Measurements from ENCODE around the gene NCOA1. TPM values are rescaled to one million over a fixed set of nuclear protein-coding genes. Genes with fewer than 3 reads are reported as not detected.

NCOA1 gene
- polyA plus RNA-seq, 3 donors, result 7.3 to 30.2 (median 10.2) TPM

GRCh38 chr2:24457696-24458386, 33.2 kb upstream of the NCOA1 start:
- TF ChIP-seq CTCF (IDR thresholded peaks at IDR 0.05), result no peak
- peaks cover 57% of the 10 kb centered on the region for H3K4me1 Mint-ChIP-seq
- peaks cover 39 to 58% of the 10 kb centered on the region in 2 donors for H3K4me1 ChIP-seq (ENCODE audit: control insufficient read depth in 1 of 2, insufficient read depth in 2 of 2, low read length in 2 of 2)
- peaks cover 0 to 2% of the 10 kb centered on the region in 2 donors for H3K36me3 Mint-ChIP-seq
- no peaks in the 10 kb centered on the region for H3K27me3 ChIP-seq (ENCODE audit: control insufficient read depth in 2 of 2, insufficient read depth in 2 of 2, low read length in 2 of 2)
- no peaks in the 10 kb centered on the region for H3K9me3 Mint-ChIP-seq
- DNase-seq, result no peak
- no peak overlapping the region for H3K4me3 ChIP-seq (replicated peaks in 1 of 3; ENCODE audit: low read depth in 2 of 3, low read length in 3 of 3)
- intact Hi-C loops (cut with micrococcal nuclease), result loop anchor here in 1 of 2 donors (5.0 kb wide), 1 partner anchor 34 kb away; the partner anchor contains the start of gene NCOA1
- peaks cover 3 to 4% (median 3%) of the 10 kb centered on the region in 3 donors for H3K27me3 Mint-ChIP-seq (ENCODE audit: low read depth in 3 of 3)
- WGBS (ENCODE audit: insufficient coverage), result no CpG with 5 or more reads among the region's 5 CpGs
- H3K79me2 ChIP-seq (ENCODE audit: insufficient read depth, low read length), result no peaks in the 10 kb centered on the region
- H3K4me2 ChIP-seq (replicated peaks; ENCODE audit: extremely low read depth, low read length, poor library complexity, severe bottlenecking), result no peak overlapping the region
- no peaks in the 10 kb centered on the region for H3K36me3 ChIP-seq (replicated peaks in 1 of 2; ENCODE audit: control insufficient read depth in 1 of 2, insufficient read depth in 2 of 2, low read length in 2 of 2)
- H4K20me1 ChIP-seq (ENCODE audit: insufficient read depth, low read length), result no peaks in the 10 kb centered on the region
- H3K27ac ChIP-seq (ENCODE audit: low read depth in 1 of 2, low read length in 2 of 2), result no peak overlapping the region
- H2AFZ ChIP-seq (ENCODE audit: insufficient read depth, low read depth, low read length, poor library complexity, severe bottlenecking), result no peak overlapping the region
- no peaks in the 10 kb centered on the region for H3K9me3 ChIP-seq (replicated peaks in 1 of 2; ENCODE audit: control insufficient read depth in 1 of 2, insufficient read depth in 1 of 2, low read length in 2 of 2)
- H3K9ac ChIP-seq (ENCODE audit: insufficient read depth, low read length, poor library complexity, severe bottlenecking), result no peak overlapping the region
- no peak overlapping the region for H3K4me3 Mint-ChIP-seq
- peak overlapping the region in 2 of 7 donors; percentile 9 to 20 for H3K27ac Mint-ChIP-seq

- H3K27me3 Mint-ChIP-seq (ENCODE audit: low read depth in 3 of 3), result peaks cover 3 to 4% (median 4%) of the 10 kb centered on the region in 3 donors
- H3K36me3 Mint-ChIP-seq, result peaks cover 0 to 2% of the 10 kb centered on the region in 2 donors
- H3K4me1 ChIP-seq (ENCODE audit: control insufficient read depth in 1 of 2, insufficient read depth in 2 of 2, low read length in 2 of 2), result peaks cover 26 to 42% of the 10 kb centered on the region in 2 donors
- H3K27me3 ChIP-seq (ENCODE audit: control insufficient read depth in 2 of 2, insufficient read depth in 2 of 2, low read length in 2 of 2), result no peaks in the 10 kb centered on the region
- no peak overlapping the region for H2AFZ ChIP-seq (ENCODE audit: insufficient read depth, low read depth, low read length, poor library complexity, severe bottlenecking)
- no peaks in the 10 kb centered on the region for H3K9me3 ChIP-seq (replicated peaks in 1 of 2; ENCODE audit: control insufficient read depth in 1 of 2, insufficient read depth in 1 of 2, low read length in 2 of 2)
- H3K9ac ChIP-seq (ENCODE audit: insufficient read depth, low read length, poor library complexity, severe bottlenecking), result no peak overlapping the region
- DNase-seq, result no peak
- H3K27ac Mint-ChIP-seq, result no peak overlapping the region
- no peak overlapping the region for H3K4me3 ChIP-seq (replicated peaks in 1 of 3; ENCODE audit: low read depth in 2 of 3, low read length in 3 of 3)
- no peaks in the 10 kb centered on the region for H3K79me2 ChIP-seq (ENCODE audit: insufficient read depth, low read length)
- intact Hi-C loops (cut with micrococcal nuclease), result loop anchor here in 1 of 2 donors (5.0 kb wide), 1 partner anchor 33 kb away; the partner anchor contains the start of gene NCOA1
- H4K20me1 ChIP-seq (ENCODE audit: insufficient read depth, low read length), result no peaks in the 10 kb centered on the region
- no peaks in the 10 kb centered on the region for H3K36me3 ChIP-seq (replicated peaks in 1 of 2; ENCODE audit: control insufficient read depth in 1 of 2, insufficient read depth in 2 of 2, low read length in 2 of 2)
- H3K4me3 Mint-ChIP-seq, result peak overlapping the region in 1 of 2 donors; percentile 5
- no peak overlapping the region for H3K27ac ChIP-seq (ENCODE audit: low read depth in 1 of 2, low read length in 2 of 2)
- 83% methylated on average over 4 of the region's 5 CpGs for WGBS (ENCODE audit: insufficient coverage)
- no peak for TF ChIP-seq CTCF (IDR thresholded peaks at IDR 0.05)
- H3K9me3 Mint-ChIP-seq, result no peaks in the 10 kb centered on the region
- no peak overlapping the region for H3K4me2 ChIP-seq (replicated peaks; ENCODE audit: extremely low read depth, low read length, poor library complexity, severe bottlenecking)
- H3K4me1 Mint-ChIP-seq, result peaks cover 44% of the 10 kb centered on the region
Observed at GRCh38 chr2:24459224-24460161, 31.6 kb upstream of the NCOA1 start.

All from CD14-positive monocyte (primary cell).